Measurements from ENCODE around the gene GMFB.

GMFB gene

DNA sequence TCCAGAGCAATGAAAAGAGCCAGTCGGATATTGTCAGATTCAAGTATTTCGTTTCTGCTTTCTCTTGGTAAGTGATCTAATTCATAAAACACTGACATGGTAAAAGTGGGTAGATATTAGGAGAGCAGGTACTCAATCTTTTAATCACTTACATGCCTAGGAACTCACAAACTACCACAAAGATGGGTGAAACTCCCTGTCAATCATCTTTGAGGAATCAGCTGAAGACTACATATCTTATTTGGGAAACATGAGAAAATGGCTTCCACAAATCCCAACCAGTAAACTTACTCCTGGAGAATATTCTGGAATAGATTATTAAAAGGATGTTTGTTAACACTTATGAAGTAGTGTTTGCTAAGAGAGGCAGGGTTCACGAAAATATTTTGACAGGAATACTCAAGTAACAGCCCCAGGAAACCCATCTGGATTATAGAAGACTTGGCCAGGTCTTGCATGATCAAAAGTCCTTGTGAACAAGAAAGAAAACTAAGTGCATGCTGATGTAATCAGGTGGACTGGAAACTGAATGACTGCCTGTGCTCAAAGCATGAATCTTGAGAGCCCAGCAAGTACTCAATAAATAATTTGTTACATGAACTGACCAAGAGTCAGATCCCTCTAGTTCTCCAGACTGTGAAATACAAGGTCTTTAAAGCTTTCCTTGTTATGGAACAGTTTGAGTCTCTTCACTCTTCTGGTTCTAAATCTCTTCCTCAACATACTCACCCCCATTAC lies 63.1 kb downstream of the GMFB start:
- DNase-seq (ENCODE audit: low spot score) = no peak

DNA sequence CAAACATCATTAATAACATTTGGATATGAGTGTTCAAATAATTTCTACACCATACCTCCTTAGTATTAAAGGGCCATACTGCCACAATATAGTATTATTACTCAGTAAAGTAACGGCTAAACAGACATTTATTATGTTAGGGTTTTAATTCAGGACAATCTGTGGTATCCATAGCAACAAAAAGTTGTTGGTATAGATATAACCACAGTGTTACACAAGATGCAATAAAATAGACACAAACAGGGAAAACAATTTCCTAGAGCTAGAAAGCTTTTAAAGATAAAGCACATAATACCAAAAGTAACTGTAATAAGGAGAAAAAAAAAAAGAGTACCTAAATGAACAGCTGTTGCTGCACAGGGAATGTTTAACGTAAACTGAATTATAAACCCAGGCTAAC lies 63.7 kb downstream of the GMFB start:
- DNase-seq (ENCODE audit: low spot score) = no peak
